Calu3 (cell line): ENCODE results near the gene C10orf90. TPM values are rescaled to one million over a fixed set of nuclear protein-coding genes. Genes with fewer than 3 reads are reported as not detected.

Source experiments
- BruUV-seq: library from RNA; stranded (reverse); fragments of 400-500 nt; replicated peaks from 2 replicates; lab custom pipeline; 2021; lab: Mats Ljungman, UMichigan
- CTCF ChIA-PET: fragments of 300-600 bp; sonication (Branson Sonifier 250); formaldehyde crosslinking; loops from one replicate; lab custom pipeline; 2022; ENCODE audit warnings: antibody characterized with exemption; lab: Charles Lee
- DNase-seq: peaks from one replicate; pipeline ENCODE4 v3.0.0; 2022
- H3K27ac Mint-ChIP-seq: one replicate; pipeline ENCODE4 v1.8.0; 2022; ENCODE audit warnings: mixed read lengths; ENCODE audit not compliant: unreplicated experiment
- H3K27me3 Mint-ChIP-seq: one replicate; pipeline ENCODE4 v1.8.0; 2022; ENCODE audit warnings: mixed read lengths; ENCODE audit not compliant: unreplicated experiment
- H3K36me3 Mint-ChIP-seq: one replicate; pipeline ENCODE4 v1.8.0; 2022; ENCODE audit warnings: mild to moderate bottlenecking, moderate library complexity, mixed read lengths; ENCODE audit not compliant: insufficient read depth, unreplicated experiment
- H3K4me1 Mint-ChIP-seq: one replicate; pipeline ENCODE4 v1.8.0; 2022; ENCODE audit warnings: mild to moderate bottlenecking, low read depth, mixed read lengths; ENCODE audit not compliant: unreplicated experiment
- H3K4me3 Mint-ChIP-seq: one replicate; pipeline ENCODE4 v1.8.0; 2022; ENCODE audit warnings: mild to moderate bottlenecking, low read depth, moderate library complexity, mixed read lengths; ENCODE audit not compliant: unreplicated experiment
- H3K9me3 Mint-ChIP-seq: one replicate; pipeline ENCODE4 v1.8.0; 2022; ENCODE audit warnings: low read depth, mixed read lengths; ENCODE audit not compliant: unreplicated experiment
- CTCF ChIP-seq: fragments of 200-600 bp; IDR thresholded peaks from one replicate; pipeline ENCODE4 v1.8.0; 2022; ENCODE audit warnings: antibody characterized with exemption; ENCODE audit not compliant: unreplicated experiment
- intact Hi-C: fragments of 100-400 bp; cut with micrococcal nuclease; formaldehyde crosslinking; loops from one replicate; pipeline ENCODE4 v1.10.0; 2022; ENCODE audit not compliant: unreplicated experiment
- total RNA-seq: library from RNA; stranded (reverse); gene quantifications from 2 replicates; pipeline ENCODE4 v1.2.3, GENCODE V29; 2022

The C10orf90 gene
- total RNA-seq, 1 experiment from 2014 or later, result not detected

- no peak for TF ChIP-seq CTCF
- no peaks in the 10 kb centered on the region for H3K9me3 Mint-ChIP-seq
- no peaks in the 10 kb centered on the region for H3K36me3 Mint-ChIP-seq
- H3K4me3 Mint-ChIP-seq, result no peak overlapping the region
- CTCF ChIA-PET, result no interaction called here
- BruUV-seq, result no TSS peak
- no peaks in the 10 kb centered on the region for H3K4me1 Mint-ChIP-seq
- no peak overlapping the region for H3K27ac Mint-ChIP-seq
- intact Hi-C loops, result loop anchor here (2.0 to 10.0 kb wide), 2 partner anchors 566 to 636 kb away; no protein-coding TSS in a partner anchor
- DNase-seq, result no peak
- H3K27me3 Mint-ChIP-seq, result peaks cover 12% of the 10 kb centered on the region
These were observed 169.6 kb downstream of the C10orf90 start for GRCh38 chr10:126500866-126501265.

DNA sequence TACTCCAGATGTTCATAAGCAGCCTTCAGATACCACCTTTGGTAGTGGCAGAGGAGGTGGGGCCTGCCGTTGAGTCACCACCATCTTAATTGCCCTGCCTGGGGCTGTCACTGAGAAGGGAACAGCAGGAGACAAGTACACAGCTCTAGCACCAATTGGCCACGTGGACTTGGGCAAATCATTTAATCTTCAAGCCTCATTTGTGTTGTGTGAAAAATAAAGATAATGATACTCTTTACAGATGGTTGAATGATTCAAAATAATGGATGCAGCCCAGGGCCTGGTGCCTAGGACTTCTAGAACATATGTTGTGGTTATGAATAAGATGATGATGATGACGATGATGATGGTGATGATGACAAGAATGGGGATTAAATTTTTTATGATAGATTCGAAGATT is 170.3 kb downstream of the C10orf90 start:
- no peak for TF ChIP-seq CTCF
- no peak overlapping the region for H3K27ac Mint-ChIP-seq
- DNase-seq, result no peak
- H3K4me3 Mint-ChIP-seq, result no peak overlapping the region
- H3K4me1 Mint-ChIP-seq, result no peaks in the 10 kb centered on the region
- H3K27me3 Mint-ChIP-seq, result peaks cover 12% of the 10 kb centered on the region
- H3K36me3 Mint-ChIP-seq, result no peaks in the 10 kb centered on the region
- BruUV-seq, result no TSS peak
- intact Hi-C loops, result loop anchor here (2.0 to 10.0 kb wide), 2 partner anchors 565 to 635 kb away; no protein-coding TSS in a partner anchor
- CTCF ChIA-PET, result no interaction called here
- H3K9me3 Mint-ChIP-seq, result no peaks in the 10 kb centered on the region

DNA sequence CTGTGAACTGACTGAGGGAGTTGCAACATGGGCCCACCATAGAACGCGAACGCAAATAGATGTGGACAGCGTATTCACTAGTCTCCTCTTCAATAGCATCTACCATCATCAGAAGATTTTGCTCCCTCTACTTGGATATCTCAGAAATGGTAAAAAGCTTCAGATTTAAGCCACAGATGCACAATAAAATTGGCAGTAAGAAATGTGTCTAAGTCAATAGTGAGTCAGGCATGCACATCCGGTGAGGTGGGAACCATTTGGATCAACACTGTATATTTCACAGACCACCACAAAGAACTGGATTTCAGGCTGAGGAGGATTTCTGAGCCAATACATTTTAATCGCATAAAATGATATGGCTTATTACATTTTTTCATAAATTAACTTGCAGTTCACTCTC is 170.7 kb downstream of the C10orf90 start:
- BruUV-seq, result no TSS peak
- no peaks in the 10 kb centered on the region for H3K9me3 Mint-ChIP-seq
- H3K4me3 Mint-ChIP-seq, result no peak overlapping the region
- intact Hi-C loops, result loop anchor here (2.0 to 10.0 kb wide), 2 partner anchors 565 to 635 kb away; no protein-coding TSS in a partner anchor
- no peak overlapping the region for H3K27ac Mint-ChIP-seq
- CTCF ChIA-PET, result no interaction called here
- H3K27me3 Mint-ChIP-seq, result peaks cover 12% of the 10 kb centered on the region
- no peak for DNase-seq
- no peaks in the 10 kb centered on the region for H3K4me1 Mint-ChIP-seq
- no peak for TF ChIP-seq CTCF
- no peaks in the 10 kb centered on the region for H3K36me3 Mint-ChIP-seq

GRCh38 chr10:126497672-126498071 is 172.8 kb downstream of the C10orf90 start:
- Mint-ChIP-seq H3K27me3 (peaks cover 12% of the 10 kb centered on the region), H3K4me1 (no peaks in the 10 kb centered on the region), H3K27ac (no peak overlapping the region), H3K9me3 (no peaks in the 10 kb centered on the region), H3K36me3 (no peaks in the 10 kb centered on the region), H3K4me3 (no peak overlapping the region)
- TF ChIP-seq CTCF, result no peak
- no peak for DNase-seq
- no TSS peak for BruUV-seq
- intact Hi-C loops, result no loop called here
- CTCF ChIA-PET, result no interaction called here
